ENCODE data around the gene FAM237B.

FAM237B gene

GRCh38 chr7:90267263-90267858, 53.7 kb downstream of the FAM237B start:
- H3K9me3 ChIP-seq (ENCODE audit: low read length): no peaks in the 10 kb centered on the region
- H3K27me3 ChIP-seq (ENCODE audit: insufficient read depth, low read length): no peaks in the 10 kb centered on the region
- no peaks in the 10 kb centered on the region for H3K9me2 ChIP-seq (ENCODE audit: low read depth, low read length)
- no peak overlapping the region for H2AFZ ChIP-seq (ENCODE audit: low read length)
- H3K36me3 ChIP-seq (ENCODE audit: insufficient read depth, low read length): no peaks in the 10 kb centered on the region
- H3F3A ChIP-seq (ENCODE audit: insufficient read depth, low read length): no peaks in the 10 kb centered on the region
- H3K4me1 ChIP-seq (ENCODE audit: insufficient read depth, low read length, severe bottlenecking): no peaks in the 10 kb centered on the region
- no peaks in the 10 kb centered on the region for H3K79me2 ChIP-seq (ENCODE audit: insufficient read depth, low read length)
- no peak overlapping the region for H3K4me3 ChIP-seq (ENCODE audit: low read depth, low read length, poor library complexity, severe bottlenecking)
- TF ChIP-seq EZH2 (IDR thresholded peaks at IDR 0.05; ENCODE audit: borderline replicate concordance, low read length): no peak
- TF ChIP-seq CTCF (IDR thresholded peaks at IDR 0.05; ENCODE audit: low read length): no peak
- no peak overlapping the region for H3K9ac ChIP-seq (ENCODE audit: low read length)
- H3K4me2 ChIP-seq (ENCODE audit: low read length): no peak overlapping the region
- no peak overlapping the region for H3K27ac ChIP-seq (ENCODE audit: low read depth, low read length, poor library complexity, severe bottlenecking)
- no peaks in the 10 kb centered on the region for H4K20me1 ChIP-seq (ENCODE audit: insufficient read depth, low read length)

GRCh38 chr7:90266808-90267207, 54.3 kb downstream of the FAM237B start:
- Histone ChIP-seq H3K36me3 (ENCODE audit: insufficient read depth, low read length) (no peaks in the 10 kb centered on the region), H4K20me1 (ENCODE audit: insufficient read depth, low read length) (no peaks in the 10 kb centered on the region), H3K9ac (ENCODE audit: low read length) (no peak overlapping the region), H3K9me3 (ENCODE audit: low read length) (no peaks in the 10 kb centered on the region), H3K4me3 (ENCODE audit: low read depth, low read length, poor library complexity, severe bottlenecking) (no peak overlapping the region), H2AFZ (ENCODE audit: low read length) (no peak overlapping the region), H3K9me2 (ENCODE audit: low read depth, low read length) (no peaks in the 10 kb centered on the region), H3K27me3 (ENCODE audit: insufficient read depth, low read length) (no peaks in the 10 kb centered on the region), H3K4me1 (ENCODE audit: insufficient read depth, low read length, severe bottlenecking) (no peaks in the 10 kb centered on the region), H3K79me2 (ENCODE audit: insufficient read depth, low read length) (no peaks in the 10 kb centered on the region), H3K4me2 (ENCODE audit: low read length) (no peak overlapping the region), H3F3A (ENCODE audit: insufficient read depth, low read length) (no peaks in the 10 kb centered on the region), H3K27ac (ENCODE audit: low read depth, low read length, poor library complexity, severe bottlenecking) (no peak overlapping the region)
- no peak for TF ChIP-seq EZH2 (IDR thresholded peaks at IDR 0.05; ENCODE audit: borderline replicate concordance, low read length)
- TF ChIP-seq CTCF (IDR thresholded peaks at IDR 0.05; ENCODE audit: low read length): no peak

Data from OCI-LY1 (cell line).